ENCODE results near the gene C1QL4.
A peak's percentile ranks its signal among the peaks of the same experiment; 100 is the strongest.
"Not testable (repeated sequence)": the region's sequence is repeated elsewhere in the genome, so short reads cannot be mapped to it uniquely, and the experiment has no call there.

Gene C1QL4

DNA sequence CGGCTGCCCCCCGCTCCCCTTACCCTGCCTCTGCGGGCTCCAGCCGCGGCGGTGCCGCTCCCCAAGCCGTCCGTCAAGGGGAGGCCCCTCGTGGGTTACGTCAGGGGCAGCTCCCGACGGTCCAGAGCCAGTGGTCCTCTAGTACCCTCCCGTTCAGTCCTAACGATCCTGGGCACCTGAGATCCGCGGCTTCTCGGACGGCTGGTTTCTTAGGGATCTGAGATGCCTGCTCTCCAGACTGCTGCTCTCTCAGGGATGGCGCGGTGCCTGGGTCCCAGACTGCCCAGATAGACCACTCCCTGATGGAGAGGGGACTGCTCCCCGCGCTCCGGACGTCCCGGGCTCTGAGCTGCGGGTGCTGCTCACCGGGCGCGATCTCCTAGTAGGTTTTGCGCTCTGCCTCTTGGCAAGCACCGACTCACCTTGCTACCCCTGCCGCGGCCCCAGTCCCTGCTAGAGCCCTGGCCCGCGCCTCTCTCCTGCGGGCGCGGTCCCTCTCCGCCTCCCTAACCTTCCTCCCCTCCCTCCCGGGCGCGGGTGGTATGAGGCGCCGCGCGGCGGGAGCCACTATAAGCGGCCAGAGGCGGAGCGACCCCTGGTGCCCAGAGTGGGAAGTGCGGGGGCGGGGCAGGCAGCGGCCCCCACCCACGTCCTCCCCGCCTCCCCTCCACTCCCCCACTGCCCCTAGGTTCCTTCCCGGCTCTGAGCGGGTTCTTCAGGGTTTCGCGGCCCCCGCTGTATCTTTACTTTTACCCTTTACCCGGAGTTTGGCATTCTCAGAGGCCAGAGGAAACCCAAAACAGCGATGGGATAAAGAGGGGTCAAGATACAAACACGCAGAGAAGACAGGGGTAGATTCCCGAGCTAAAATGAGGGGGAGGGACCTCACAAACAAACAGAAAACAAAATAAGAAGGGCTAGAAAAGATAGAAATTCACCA lies at the start of gene C1QL4:
Gene C1QL4, minus strand, starts transcription at position 544 of the 940 bp plus-strand sequence. CDS start 711 bp downstream, outside the sequence.
- DNase-seq: peak; percentile 82

DNA sequence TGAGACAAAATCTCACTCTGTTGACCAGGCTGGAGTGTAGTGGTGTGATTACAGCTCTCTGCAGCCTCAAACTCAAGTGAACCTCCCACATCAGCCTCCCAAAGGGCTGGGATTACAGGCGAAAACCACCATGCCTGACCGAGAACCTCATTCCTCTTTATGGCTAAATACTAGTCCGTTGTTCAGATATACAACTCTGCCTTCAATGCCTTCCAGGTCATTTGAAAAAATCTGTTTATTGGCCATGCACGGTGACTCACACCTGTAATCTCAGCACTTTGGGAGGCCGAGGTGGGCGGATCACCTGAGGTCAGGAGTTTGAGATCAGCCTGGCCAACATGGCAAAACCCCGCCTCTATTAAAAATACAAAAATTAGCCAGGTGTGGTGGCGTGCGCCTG lies 43.2 kb upstream of the C1QL4 start:
- not testable (repeated sequence) for DNase-seq

DNA sequence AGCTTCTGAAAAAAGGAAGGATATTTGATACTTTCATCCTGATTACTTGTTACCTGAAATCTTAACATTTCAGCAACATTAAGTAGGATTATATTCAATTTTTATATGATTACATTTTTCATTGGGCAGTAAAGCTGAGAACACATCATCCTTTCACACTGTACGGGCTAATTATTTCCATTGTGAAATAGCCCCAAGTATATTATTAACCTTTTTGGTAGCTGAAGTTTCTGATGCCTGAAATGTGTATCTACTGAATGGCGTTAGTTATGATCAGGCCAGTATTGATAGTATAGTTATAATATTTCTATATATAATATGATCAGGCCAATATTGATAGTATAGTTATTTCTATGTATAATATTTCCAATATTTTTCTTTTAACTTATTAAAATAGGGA lies 40.4 kb upstream of the C1QL4 start:
- no peak for DNase-seq

DNA sequence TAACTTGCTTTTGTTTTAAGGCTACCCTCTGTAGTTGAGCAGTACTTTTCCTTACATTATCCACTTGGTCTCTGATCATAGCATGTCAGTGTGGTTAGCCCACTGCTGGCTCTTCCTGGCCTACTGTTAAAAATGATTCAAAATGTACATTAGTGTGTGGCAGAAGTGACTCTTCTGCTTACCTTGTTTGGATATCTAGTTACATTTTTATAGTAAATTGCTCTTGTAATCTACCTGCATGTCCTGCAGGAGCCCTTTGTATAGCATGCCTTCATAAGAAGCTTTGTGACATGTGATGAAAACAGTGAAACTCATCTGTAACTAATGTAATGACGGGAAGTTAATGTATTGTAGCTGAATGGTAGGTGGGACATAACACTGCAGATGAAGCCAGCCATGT lies 38.4 kb upstream of the C1QL4 start:
- no peak for DNase-seq

DNA sequence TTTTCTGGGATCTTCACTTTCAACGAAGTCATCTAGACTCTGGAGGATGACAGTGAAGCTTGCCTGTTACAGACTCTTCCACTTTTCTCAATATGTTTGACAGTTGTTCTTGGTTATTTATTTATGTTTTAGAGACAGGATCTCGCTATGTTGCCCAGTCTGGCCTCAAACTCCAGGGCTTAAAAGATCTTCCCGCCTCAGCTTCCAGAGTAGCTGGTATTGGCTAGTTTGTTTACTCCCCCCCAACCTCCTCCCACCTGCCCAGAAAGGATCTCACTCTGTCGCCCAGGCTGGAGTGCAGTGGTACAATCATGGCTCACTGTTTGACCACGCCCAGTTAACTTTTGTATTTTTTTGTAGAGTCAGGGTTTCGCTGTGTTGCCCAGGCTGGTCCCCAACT lies 33.6 kb upstream of the C1QL4 start:
- no peak for DNase-seq

DNA sequence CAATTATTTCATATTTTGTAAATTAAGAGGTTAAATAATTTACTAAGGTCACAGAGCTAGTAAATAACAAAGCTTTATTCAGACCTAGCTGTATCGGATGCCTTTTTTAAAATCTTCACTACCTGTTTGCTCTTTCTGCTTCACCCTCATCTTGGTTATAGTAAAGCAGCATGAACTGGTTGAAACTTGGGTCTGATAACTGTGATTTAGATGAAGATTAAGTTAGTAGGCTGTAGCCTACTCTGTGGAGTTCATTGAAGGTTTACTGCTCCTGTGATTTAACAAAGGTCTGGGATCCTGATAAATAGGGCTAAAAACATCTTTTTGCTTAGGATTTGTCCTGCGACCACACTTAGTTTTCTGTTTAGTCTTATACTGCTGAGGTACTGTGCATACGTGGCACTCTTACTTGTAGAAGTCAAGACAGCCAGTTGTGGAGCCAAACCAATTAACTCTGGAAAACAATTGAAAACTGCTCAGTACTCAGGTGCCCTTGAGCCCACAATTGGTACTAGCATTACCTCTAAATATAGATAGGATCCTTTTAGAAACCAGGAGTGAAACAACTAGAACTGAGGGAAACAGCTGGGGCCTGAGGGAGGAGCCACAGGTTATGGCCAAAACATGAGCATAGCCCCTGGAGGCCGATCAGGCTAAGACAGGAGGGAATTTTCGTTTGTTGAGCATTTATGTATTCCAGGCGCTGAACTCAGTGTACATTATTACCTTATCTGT lies 32.6 kb upstream of the C1QL4 start:
- no peak for DNase-seq

DNA sequence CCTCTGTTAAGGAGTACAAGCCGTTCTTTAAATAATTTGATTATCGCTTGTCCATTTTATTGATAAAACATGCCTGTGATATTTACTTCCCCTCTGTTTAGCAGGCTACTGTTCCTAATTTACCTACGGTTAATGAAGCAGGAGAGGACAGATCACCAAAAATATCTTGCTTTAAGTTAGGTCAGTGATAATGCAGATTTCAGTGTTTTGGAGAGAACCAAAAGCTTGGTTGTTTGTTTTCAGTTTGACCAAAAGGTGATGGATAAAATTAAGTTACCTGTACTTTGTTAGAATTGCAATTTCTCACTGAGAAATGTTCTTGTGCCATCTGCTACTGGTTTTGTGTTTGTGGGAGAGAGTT lies 31.2 kb upstream of the C1QL4 start:
- DNase-seq: no peak

DNA sequence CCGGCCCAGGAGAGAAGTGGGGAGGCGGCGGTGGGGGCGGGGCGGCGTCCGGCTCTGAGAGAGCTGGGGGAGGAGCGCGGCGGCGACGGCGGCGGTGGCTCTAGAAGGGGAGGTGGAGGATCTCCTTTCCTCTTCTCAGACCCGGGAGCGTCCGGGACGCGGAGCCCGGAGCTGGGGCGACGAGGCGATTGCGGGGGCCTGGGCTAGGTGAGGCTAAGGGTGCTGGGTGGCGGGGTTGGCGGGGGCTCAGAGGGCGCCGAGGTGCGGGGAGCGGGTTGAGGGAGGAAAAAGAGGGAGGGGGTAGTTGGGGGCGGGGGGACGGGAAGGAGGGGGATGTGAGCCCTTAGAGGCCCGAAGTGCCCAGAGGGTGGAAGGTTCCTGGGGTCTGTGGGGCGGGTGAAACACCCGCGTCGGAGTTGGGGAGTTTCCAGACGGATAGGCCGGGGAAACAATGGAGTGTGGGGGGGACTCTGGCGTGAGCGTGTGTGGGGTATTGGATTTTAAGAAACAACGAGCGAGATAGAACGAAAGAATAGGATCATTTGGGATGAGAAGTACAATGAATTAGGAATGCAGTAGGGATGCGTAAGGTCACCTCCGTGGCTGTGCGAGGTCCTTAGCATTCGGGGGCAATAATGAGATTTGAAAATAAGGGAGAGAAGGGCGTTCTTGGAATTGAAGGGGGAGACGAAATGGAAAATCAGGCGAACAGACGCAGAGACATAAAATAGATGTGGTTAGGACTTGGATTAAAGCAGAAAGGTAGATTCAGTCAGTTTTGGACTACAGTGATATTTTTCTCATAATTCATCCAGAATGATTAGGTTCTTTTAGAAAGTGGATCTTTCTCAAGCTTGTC lies 30.6 kb upstream of the C1QL4 start, which contains the start of gene SPATS2:
Gene SPATS2, plus strand, starts transcription at position 82 of the 859 bp plus-strand sequence. CDS start 93,551 bp downstream, outside the sequence.
- DNase-seq: no peak

DNA sequence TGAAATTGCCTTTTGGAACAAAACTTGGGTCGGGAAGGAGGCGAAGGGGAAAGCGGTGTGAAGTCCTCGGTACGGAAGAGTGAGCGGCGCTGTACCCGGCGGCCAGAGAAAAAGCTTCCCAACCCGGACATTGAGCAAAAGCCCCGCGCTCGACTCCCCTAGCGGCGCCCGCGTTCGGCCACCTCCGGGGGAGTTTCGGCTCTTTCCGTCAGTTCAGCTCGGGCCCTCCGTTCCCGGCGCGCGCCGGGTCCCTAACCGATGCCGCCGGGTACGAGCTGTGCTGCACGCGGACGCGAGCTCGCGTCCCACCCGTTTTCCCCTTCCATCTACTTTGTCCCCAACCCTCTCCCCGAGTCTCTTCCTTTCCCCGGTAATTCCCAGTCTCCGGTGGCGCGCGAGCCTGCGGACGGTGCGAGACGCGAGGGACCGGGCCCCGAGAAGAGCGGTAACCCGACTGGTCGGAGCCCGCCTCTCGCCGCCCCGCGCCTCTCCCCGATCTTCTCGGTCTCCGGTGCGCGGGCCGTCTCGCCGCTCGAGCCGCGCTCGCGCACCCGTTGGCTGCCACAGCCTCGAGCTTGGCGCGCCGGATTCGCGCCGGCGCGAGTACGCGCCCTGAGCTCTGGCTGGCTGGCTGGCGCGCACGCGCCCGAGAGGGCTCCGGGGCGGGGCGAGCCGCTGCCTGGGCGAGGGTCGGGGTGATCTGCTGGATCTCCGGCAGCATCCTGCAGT lies 29.8 kb upstream of the C1QL4 start:
- DNase-seq: peak; percentile 77

DNA sequence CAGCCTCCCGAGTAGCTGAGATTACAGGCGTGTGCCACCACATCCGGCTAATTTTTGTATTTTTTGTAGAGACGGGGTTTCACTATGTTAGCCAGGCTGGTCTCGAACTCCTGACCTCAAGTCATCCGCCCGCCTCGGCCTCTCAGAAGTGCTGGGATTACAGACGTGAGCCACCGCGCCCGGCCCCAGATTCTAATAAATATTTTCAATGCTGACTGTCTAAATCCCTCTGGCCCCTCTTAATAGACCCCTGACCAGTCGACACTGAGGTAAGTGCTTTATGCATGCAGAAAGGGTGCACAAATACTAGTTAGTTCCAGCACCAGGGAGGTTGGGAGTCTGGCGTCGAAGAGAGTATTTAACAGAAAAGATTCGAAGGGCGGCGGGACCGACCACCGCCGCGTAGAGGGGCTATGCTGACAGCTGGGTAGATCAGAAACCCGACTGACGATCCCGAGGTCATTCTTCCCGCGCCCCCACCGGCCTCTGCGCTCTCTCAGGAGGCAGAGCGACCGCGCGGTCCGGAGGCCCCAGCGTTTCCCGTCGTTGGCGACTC lies 29.2 kb upstream of the C1QL4 start:
- DNase-seq: no peak

DNA sequence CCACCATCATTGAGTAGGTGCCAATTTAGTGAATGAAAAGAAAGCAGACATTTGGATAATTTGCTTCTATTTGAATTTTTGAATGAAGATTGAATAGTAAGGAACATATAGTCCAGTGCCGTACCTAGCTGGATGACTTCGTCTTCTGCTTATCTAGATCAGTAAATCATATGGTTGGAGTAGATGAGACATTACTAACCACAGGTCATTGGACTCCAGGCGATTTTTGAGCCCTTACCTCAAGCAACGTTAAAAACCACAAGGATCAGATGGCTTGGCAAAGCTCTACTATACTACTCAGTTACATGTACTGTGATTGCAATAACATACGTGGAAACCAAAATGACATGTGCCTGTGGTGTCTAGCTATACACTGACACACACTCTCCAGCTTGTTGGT lies 28.6 kb upstream of the C1QL4 start:
- DNase-seq: no peak

DNA sequence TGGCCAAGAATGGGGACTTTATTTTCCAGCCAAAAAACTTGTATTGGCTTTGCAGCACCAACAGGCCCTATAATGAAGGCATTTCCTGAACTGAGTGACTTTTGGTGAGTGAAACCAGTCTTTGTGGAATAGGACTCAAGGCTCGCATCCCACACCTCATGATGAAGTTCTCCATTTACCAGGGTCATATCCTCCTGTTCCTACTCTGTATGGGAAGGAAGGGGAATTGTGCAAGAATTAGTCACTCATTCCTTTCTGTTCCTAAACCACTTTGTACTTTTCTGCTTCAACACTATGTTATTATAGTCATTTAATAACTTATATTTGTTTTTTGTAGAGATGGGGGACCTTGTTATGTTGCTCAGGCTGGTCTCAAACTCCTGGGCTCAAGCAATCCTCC lies 28.0 kb upstream of the C1QL4 start:
- no peak for DNase-seq

DNA sequence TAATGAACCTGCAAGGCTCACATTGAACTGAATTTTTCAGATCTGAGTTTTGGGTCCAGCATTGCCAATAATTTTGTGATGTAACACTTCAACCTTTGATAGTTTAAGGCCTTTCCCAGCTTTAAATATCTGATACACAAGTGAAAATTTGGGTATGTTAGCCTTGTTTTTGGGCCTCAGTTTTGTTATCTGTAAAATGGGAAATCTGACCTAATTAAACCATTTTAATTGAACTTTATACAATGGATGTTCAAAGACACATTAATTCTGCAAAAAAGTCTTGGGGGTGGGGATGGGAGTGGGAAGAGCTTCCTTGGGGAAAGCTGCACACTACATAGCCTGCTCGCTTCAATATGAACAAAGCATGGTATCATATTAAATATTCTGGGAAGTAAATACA lies 25.1 kb upstream of the C1QL4 start:
- no peak for DNase-seq

DNA sequence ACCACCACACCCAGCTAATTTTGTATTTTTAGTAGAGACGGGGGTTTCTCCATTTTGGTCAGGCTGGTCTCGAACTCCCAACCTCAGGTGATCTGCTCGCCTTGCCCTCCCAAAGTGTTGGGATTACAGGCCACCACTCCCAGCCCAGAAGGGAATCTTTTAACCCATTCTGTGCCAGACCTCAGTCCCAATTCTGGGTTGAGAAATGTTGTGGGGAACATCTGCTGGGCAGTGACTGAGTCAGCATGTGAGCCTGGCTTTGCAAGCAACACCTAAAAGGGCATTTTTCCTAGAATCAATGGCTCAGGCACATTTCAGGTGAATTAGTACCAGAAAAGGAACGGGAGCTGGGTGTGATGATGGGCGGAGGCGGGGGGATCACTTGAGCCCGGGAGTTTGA lies 22.7 kb upstream of the C1QL4 start:
- no peak for DNase-seq

DNA sequence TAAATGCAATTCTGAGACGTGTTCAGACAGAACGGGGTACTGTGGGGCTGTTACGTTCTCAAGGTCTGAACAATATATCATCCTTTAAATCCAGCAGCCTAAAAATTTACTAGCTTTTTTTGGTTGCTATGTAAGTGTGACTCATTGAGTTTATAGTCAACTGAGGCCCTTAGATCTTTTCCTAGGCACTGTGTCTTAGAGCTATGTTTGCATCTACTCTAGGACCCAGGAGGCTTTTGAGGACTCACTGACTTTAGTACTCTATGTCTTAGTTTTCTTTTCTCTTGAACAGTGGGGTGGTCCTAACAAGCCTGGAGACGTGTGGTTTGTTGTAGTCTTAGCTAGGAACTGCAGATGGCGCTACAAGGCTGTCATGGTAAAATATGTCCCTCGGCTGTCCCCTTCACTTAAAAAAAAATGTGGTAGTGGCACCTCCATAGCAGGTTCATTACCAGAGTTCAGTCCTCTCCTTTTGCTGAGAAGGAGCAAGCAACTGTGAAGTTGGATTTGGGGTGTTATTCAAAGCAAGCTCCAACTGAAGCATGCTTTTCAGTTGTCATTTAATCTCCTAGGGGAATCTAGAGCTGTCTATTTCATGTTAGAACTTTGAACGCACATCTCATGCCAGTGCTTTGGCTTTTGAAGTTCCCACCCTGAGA lies 21.6 kb upstream of the C1QL4 start:
- peak; percentile 28 for DNase-seq

DNA sequence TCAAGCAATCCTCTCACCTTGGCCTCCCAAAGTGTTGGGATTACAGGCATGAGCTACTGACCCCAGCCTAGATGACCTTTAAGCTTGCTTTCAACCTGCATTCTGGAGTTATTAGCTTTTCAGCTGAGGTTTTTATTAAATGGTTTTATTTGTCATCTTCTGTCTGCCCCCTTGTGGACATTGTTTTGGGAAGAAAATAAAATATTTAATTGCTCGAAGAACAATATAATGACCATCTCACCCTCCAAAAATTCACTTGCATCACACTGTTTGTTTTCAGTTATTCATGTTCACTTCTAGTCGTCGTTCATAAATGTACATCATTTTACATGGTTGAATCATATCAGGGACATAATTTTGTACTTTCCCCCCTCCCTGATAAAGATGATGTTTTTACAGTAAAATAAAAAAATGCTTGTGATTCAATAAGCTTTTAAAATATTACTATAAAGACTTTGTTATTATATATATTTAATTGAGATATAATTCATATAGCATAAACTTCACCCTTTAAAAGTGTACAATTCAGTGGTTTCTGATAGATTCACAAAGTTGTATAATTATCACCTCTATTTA lies 20.2 kb upstream of the C1QL4 start:
- no peak for DNase-seq

DNA sequence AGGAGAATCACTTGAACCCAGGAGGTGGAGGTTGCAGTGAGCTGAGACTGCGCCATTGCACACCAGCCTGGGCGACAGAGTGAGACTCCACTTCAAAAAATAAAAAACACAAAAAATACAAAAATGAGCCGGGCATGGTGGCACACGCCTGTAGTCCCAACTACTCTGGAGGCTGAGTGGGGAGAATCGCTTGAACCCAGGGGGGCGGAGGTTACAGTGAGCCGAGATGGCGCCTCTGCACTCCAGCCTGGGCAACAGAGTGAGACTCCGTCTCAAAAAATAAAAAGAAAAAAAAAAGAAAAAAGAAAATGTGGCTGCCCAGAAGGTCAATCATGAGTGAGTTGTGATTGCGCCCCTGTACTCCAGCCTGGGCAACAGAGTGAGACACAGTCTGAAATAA lies 18.9 kb upstream of the C1QL4 start:
- DNase-seq: no peak

DNA sequence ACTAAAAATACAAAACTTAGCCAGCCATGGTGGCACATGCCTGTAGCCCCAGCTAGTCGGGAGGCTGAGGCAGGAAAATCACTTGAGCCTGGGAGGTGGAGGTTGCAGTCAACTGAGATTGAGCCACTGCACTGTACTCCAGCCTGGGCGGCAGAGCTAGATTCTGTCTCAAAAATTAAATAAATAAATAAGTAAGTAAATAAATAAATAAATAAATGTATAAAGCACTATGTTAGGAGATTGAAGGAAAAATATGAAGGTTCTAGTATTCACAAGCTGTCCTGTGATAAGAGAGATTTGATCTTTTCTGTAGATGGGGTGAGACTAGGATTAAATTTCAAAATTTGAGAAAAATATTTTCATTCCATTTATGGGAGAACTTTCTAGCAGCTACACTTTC lies 15.4 kb upstream of the C1QL4 start:
- DNase-seq: no peak

DNA sequence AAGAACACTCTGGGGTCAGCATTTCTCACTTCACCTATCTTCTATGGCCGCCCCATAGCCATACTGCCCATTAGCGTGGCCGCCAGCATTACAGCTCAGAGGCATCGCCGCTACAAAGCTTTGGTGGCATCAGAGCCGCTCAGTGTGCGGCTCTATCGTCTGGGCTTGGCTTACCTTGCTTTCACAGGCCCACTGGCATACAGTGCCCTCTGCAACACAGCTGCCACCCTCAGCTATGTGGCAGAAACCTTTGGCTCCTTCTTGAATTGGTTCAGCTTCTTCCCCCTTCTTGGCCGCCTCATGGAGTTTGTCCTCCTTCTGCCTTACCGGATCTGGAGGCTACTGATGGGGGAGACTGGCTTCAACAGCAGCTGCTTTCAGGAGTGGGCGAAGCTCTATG lies 12.3 kb upstream of the C1QL4 start:
- DNase-seq: no peak

DNA sequence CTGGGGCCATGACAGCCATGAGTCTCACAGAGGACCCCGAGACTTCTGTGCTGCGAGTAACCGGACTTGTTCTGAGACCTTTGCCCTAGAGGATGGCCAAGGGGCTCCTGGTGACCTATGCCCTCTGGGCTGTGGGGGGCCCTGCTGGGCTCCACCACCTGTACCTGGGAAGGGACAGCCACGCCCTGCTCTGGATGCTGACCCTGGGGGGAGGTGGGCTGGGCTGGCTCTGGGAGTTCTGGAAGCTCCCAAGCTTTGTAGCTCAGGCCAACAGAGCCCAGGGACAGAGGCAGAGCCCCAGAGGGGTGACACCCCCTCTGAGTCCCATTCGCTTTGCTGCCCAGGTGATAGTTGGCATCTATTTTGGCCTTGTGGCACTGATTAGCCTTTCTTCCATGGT lies 11.8 kb upstream of the C1QL4 start:
- DNase-seq: no peak

All from activated effector memory CD4-positive, alpha-beta T cell treated with Interleukin-2 at 50 U/mL for 16 hours (primary cell).